Testis (tissue), 2 donors: Measurements from ENCODE around the gene RNASE1.

ENCODE experiments used
- POLR2A ChIP-seq: fragments of 450-650 bp; IDR thresholded peaks from one replicate; pipeline ENCODE4 v1.6.1; 2017; ENCODE audit warnings: antibody characterized with exemption, mild to moderate bottlenecking, moderate library complexity
- TF ChIP-seq, protein P1 (sequence below), 3 experiments: fragments of 450-650 bp in 2 of 3; fragments of 200-600 bp in 1 of 3; sonication (generic) in 1 of 3; IDR thresholded peaks; one replicate each; pipeline ENCODE4 v1.5.1; 2016 to 2019; ENCODE audit warnings: antibody characterized with exemption in 3 of 3, mild to moderate bottlenecking in 2 of 3, moderate library complexity in 1 of 3

DNA sequence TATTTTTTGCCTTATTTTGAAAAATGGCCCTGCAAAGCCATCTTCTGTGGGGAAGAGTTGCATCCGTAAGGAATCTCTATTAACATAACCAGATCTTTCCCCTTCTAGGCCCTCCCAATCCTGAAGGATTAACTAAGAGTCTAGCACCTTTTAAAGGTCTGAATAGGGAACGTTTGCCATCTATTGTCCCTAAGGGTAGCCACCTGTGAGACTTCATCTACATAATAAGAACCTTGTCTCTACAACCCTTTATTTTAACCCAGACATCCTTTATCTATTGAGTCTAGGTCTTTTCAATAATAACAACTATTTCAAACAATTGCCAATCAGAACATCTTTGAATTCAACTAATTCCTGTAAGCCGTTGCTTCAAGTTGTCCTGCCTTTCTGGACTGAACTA, 30.0 kb downstream of the RNASE1 start:
- TF ChIP-seq, protein P1, sequence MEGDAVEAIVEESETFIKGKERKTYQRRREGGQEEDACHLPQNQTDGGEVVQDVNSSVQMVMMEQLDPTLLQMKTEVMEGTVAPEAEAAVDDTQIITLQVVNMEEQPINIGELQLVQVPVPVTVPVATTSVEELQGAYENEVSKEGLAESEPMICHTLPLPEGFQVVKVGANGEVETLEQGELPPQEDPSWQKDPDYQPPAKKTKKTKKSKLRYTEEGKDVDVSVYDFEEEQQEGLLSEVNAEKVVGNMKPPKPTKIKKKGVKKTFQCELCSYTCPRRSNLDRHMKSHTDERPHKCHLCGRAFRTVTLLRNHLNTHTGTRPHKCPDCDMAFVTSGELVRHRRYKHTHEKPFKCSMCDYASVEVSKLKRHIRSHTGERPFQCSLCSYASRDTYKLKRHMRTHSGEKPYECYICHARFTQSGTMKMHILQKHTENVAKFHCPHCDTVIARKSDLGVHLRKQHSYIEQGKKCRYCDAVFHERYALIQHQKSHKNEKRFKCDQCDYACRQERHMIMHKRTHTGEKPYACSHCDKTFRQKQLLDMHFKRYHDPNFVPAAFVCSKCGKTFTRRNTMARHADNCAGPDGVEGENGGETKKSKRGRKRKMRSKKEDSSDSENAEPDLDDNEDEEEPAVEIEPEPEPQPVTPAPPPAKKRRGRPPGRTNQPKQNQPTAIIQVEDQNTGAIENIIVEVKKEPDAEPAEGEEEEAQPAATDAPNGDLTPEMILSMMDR (IDR thresholded peaks at IDR 0.05): no peak
- TF ChIP-seq POLR2A: no peak
